ENCODE measurements around the gene KCNQ1. TPM values are rescaled to one million over a fixed set of nuclear protein-coding genes. Genes with fewer than 3 reads are reported as not detected.

The KCNQ1 gene
- total RNA-seq, 1 donor from 2014 or later, result 1.6 TPM

- peak; percentile 29 for TF ChIP-seq CTCF (IDR thresholded peaks at IDR 0.05; ENCODE audit: insufficient read depth, low read length, severe bottlenecking)
- FAIRE-seq, result no peak
These were observed 440.3 kb downstream of the KCNQ1 start for GRCh38 chr11:2885017-2885677.

GRCh38 chr11:2885678-2886081 is 440.9 kb downstream of the KCNQ1 start, which contains the start of gene CDKN1C:
CDKN1C (minus strand) TSS chr11:2885775; CDS start chr11:2885456, 319 bp downstream.
- H3K36me3 ChIP-seq (ENCODE audit: control insufficient read depth, insufficient read depth, low read length), result no peaks in the 10 kb centered on the region
- peak within 1 kb of the TSS; percentile 62 for H3K4me3 ChIP-seq (ENCODE audit: low read depth, low read length)
- TF ChIP-seq CTCF (IDR thresholded peaks at IDR 0.05; ENCODE audit: insufficient read depth, low read length, severe bottlenecking), result no peak
- DNase-seq (ENCODE audit: low read depth) (no peak), FAIRE-seq (no peak)
- H3K27me3 ChIP-seq (ENCODE audit: control insufficient read depth, insufficient read depth, low read length), result peaks cover 2% of the 10 kb centered on the region

More at GRCh38 chr11:2885017-2885677, 440.3 kb downstream of the KCNQ1 start:
- H3K27me3 ChIP-seq (ENCODE audit: control insufficient read depth, insufficient read depth, low read length), result peaks cover 2% of the 10 kb centered on the region
- no peaks in the 10 kb centered on the region for H3K36me3 ChIP-seq (ENCODE audit: control insufficient read depth, insufficient read depth, low read length)
- H3K4me3 ChIP-seq (ENCODE audit: low read depth, low read length), result peak overlapping the region; percentile 62
- DNase-seq (ENCODE audit: low read depth), result no peak

- DNase-seq (ENCODE audit: low read depth) (no peak), FAIRE-seq (no peak)
- H3K4me3 ChIP-seq (ENCODE audit: low read depth, low read length), result no peak overlapping the region
These were observed 441.5 kb downstream of the KCNQ1 start for GRCh38 chr11:2886191-2886894.

GRCh38 chr11:2886936-2887335 is 442.1 kb downstream of the KCNQ1 start:
- FAIRE-seq (no peak), DNase-seq (ENCODE audit: low read depth) (no peak)
- TF ChIP-seq CTCF (IDR thresholded peaks at IDR 0.05; ENCODE audit: insufficient read depth, low read length, severe bottlenecking), result no peak
- no peaks in the 10 kb centered on the region for H3K36me3 ChIP-seq (ENCODE audit: control insufficient read depth, insufficient read depth, low read length)
- H3K4me3 ChIP-seq (ENCODE audit: low read depth, low read length), result no peak overlapping the region
- H3K27me3 ChIP-seq (ENCODE audit: control insufficient read depth, insufficient read depth, low read length), result no peaks in the 10 kb centered on the region

More at GRCh38 chr11:2886191-2886894, 441.5 kb downstream of the KCNQ1 start:
- TF ChIP-seq CTCF (IDR thresholded peaks at IDR 0.05; ENCODE audit: insufficient read depth, low read length, severe bottlenecking), result no peak
- Histone ChIP-seq H3K27me3 (ENCODE audit: control insufficient read depth, insufficient read depth, low read length) (peaks cover 2% of the 10 kb centered on the region), H3K36me3 (ENCODE audit: control insufficient read depth, insufficient read depth, low read length) (no peaks in the 10 kb centered on the region)

GRCh38 chr11:2887515-2888195 is 442.8 kb downstream of the KCNQ1 start:
- no peak for DNase-seq (ENCODE audit: low read depth)
- no peak for FAIRE-seq
- no peak for TF ChIP-seq CTCF (IDR thresholded peaks at IDR 0.05; ENCODE audit: insufficient read depth, low read length, severe bottlenecking)
- H3K4me3 ChIP-seq (ENCODE audit: low read depth, low read length), result no peak overlapping the region
- H3K27me3 ChIP-seq (ENCODE audit: control insufficient read depth, insufficient read depth, low read length), result no peaks in the 10 kb centered on the region
- no peaks in the 10 kb centered on the region for H3K36me3 ChIP-seq (ENCODE audit: control insufficient read depth, insufficient read depth, low read length)

Measured in bronchial epithelial cell (primary cell).